ENCODE data around the gene FAM53B. TPM values are rescaled to one million over a fixed set of nuclear protein-coding genes. Genes with fewer than 3 reads are reported as not detected.

The FAM53B gene
- polyA plus RNA-seq, 1 donor: 21.3 TPM

GRCh38 chr10:124696446-124697392 is 47.5 kb downstream of the FAM53B start:
- Histone ChIP-seq H3K27ac (ENCODE audit: low read length) (peak overlapping the region; percentile 28), H3K27me3 (ENCODE audit: control insufficient read depth, insufficient read depth, low read length) (no peaks in the 10 kb centered on the region), H3K9me3 (ENCODE audit: control insufficient read depth, low read depth, low read length) (no peaks in the 10 kb centered on the region), H3K4me3 (ENCODE audit: low read length) (no peak overlapping the region), H3K4me1 (ENCODE audit: control insufficient read depth, insufficient read depth, low read length) (peaks cover 18% of the 10 kb centered on the region), H3K36me3 (ENCODE audit: control insufficient read depth, insufficient read depth, low read length) (peaks cover 92% of the 10 kb centered on the region)
- WGBS (ENCODE audit: insufficient coverage, low lambda C conversion rate): no CpG with 5 or more reads among the region's 19 CpGs
- DNase-seq: no peak

GRCh38 chr10:124695259-124695658 is 48.9 kb downstream of the FAM53B start:
- no CpG with 5 or more reads among the region's 3 CpGs for WGBS (ENCODE audit: insufficient coverage, low lambda C conversion rate)
- no peak for DNase-seq
- peaks cover 87% of the 10 kb centered on the region for H3K36me3 ChIP-seq (ENCODE audit: control insufficient read depth, insufficient read depth, low read length)

GRCh38 chr10:124694481-124695220 is 49.5 kb downstream of the FAM53B start:
- peak in 1 of 2 donors; percentile 41 for DNase-seq
- peak overlapping the region; percentile 61 for H3K27ac ChIP-seq (ENCODE audit: low read length)
- H3K9me3 ChIP-seq (ENCODE audit: control insufficient read depth, low read depth, low read length): no peaks in the 10 kb centered on the region
- peaks cover 88% of the 10 kb centered on the region for H3K36me3 ChIP-seq (ENCODE audit: control insufficient read depth, insufficient read depth, low read length)
- no CpG with 5 or more reads among the region's 14 CpGs for WGBS (ENCODE audit: insufficient coverage, low lambda C conversion rate)
- no peak overlapping the region for H3K4me3 ChIP-seq (ENCODE audit: low read length)
- H3K27me3 ChIP-seq (ENCODE audit: control insufficient read depth, insufficient read depth, low read length): no peaks in the 10 kb centered on the region
- peaks cover 4% of the 10 kb centered on the region for H3K4me1 ChIP-seq (ENCODE audit: control insufficient read depth, insufficient read depth, low read length)

More at GRCh38 chr10:124695259-124695658, 48.9 kb downstream of the FAM53B start:
- no peaks in the 10 kb centered on the region for H3K9me3 ChIP-seq (ENCODE audit: control insufficient read depth, low read depth, low read length)
- H3K4me1 ChIP-seq (ENCODE audit: control insufficient read depth, insufficient read depth, low read length): peaks cover 8% of the 10 kb centered on the region
- H3K27me3 ChIP-seq (ENCODE audit: control insufficient read depth, insufficient read depth, low read length): no peaks in the 10 kb centered on the region
- peak overlapping the region; percentile 61 for H3K27ac ChIP-seq (ENCODE audit: low read length)
- no peak overlapping the region for H3K4me3 ChIP-seq (ENCODE audit: low read length)

GRCh38 chr10:124693801-124694416 is 50.3 kb downstream of the FAM53B start:
- H3K4me3 ChIP-seq (ENCODE audit: low read length): no peak overlapping the region
- H3K9me3 ChIP-seq (ENCODE audit: control insufficient read depth, low read depth, low read length): no peaks in the 10 kb centered on the region
- DNase-seq: no peak
- H3K27me3 ChIP-seq (ENCODE audit: control insufficient read depth, insufficient read depth, low read length): no peaks in the 10 kb centered on the region
- peaks cover 90% of the 10 kb centered on the region for H3K36me3 ChIP-seq (ENCODE audit: control insufficient read depth, insufficient read depth, low read length)
- peaks cover 4% of the 10 kb centered on the region for H3K4me1 ChIP-seq (ENCODE audit: control insufficient read depth, insufficient read depth, low read length)
- no CpG with 5 or more reads among the region's 10 CpGs for WGBS (ENCODE audit: insufficient coverage, low lambda C conversion rate)
- H3K27ac ChIP-seq (ENCODE audit: low read length): peak overlapping the region; percentile 61

- Histone ChIP-seq H3K36me3 (ENCODE audit: control insufficient read depth, insufficient read depth, low read length) (peaks cover 87% of the 10 kb centered on the region), H3K9me3 (ENCODE audit: control insufficient read depth, low read depth, low read length) (no peaks in the 10 kb centered on the region), H3K4me1 (ENCODE audit: control insufficient read depth, insufficient read depth, low read length) (peaks cover 4% of the 10 kb centered on the region), H3K4me3 (ENCODE audit: low read length) (no peak overlapping the region), H3K27me3 (ENCODE audit: control insufficient read depth, insufficient read depth, low read length) (no peaks in the 10 kb centered on the region), H3K27ac (ENCODE audit: low read length) (peak overlapping the region; percentile 61)
- no peak for DNase-seq
- no CpG with 5 or more reads among the region's 13 CpGs for WGBS (ENCODE audit: insufficient coverage, low lambda C conversion rate)
Observed at GRCh38 chr10:124693396-124693795, 50.8 kb downstream of the FAM53B start.

GRCh38 chr10:124692100-124692446 is 52.1 kb downstream of the FAM53B start:
- Histone ChIP-seq H3K4me1 (ENCODE audit: control insufficient read depth, insufficient read depth, low read length) (peaks cover 4% of the 10 kb centered on the region), H3K36me3 (ENCODE audit: control insufficient read depth, insufficient read depth, low read length) (peaks cover 82% of the 10 kb centered on the region), H3K4me3 (ENCODE audit: low read length) (no peak overlapping the region), H3K27me3 (ENCODE audit: control insufficient read depth, insufficient read depth, low read length) (no peaks in the 10 kb centered on the region), H3K9me3 (ENCODE audit: control insufficient read depth, low read depth, low read length) (no peaks in the 10 kb centered on the region), H3K27ac (ENCODE audit: low read length) (no peak overlapping the region)
- DNase-seq: no peak
- WGBS (ENCODE audit: insufficient coverage, low lambda C conversion rate): 100% methylated on average over 1 of the region's 8 CpGs

GRCh38 chr10:124691421-124692099 is 52.6 kb downstream of the FAM53B start:
- Histone ChIP-seq H3K9me3 (ENCODE audit: control insufficient read depth, low read depth, low read length) (no peaks in the 10 kb centered on the region), H3K27me3 (ENCODE audit: control insufficient read depth, insufficient read depth, low read length) (no peaks in the 10 kb centered on the region), H3K36me3 (ENCODE audit: control insufficient read depth, insufficient read depth, low read length) (peaks cover 81% of the 10 kb centered on the region), H3K27ac (ENCODE audit: low read length) (no peak overlapping the region), H3K4me3 (ENCODE audit: low read length) (no peak overlapping the region), H3K4me1 (ENCODE audit: control insufficient read depth, insufficient read depth, low read length) (peaks cover 4% of the 10 kb centered on the region)
- no CpG with 5 or more reads among the region's 11 CpGs for WGBS (ENCODE audit: insufficient coverage, low lambda C conversion rate)
- no peak for DNase-seq

GRCh38 chr10:124691002-124691401 is 53.2 kb downstream of the FAM53B start:
- Histone ChIP-seq H3K4me3 (ENCODE audit: low read length) (no peak overlapping the region), H3K27me3 (ENCODE audit: control insufficient read depth, insufficient read depth, low read length) (no peaks in the 10 kb centered on the region), H3K27ac (ENCODE audit: low read length) (no peak overlapping the region), H3K4me1 (ENCODE audit: control insufficient read depth, insufficient read depth, low read length) (peaks cover 4% of the 10 kb centered on the region), H3K36me3 (ENCODE audit: control insufficient read depth, insufficient read depth, low read length) (peaks cover 81% of the 10 kb centered on the region), H3K9me3 (ENCODE audit: control insufficient read depth, low read depth, low read length) (no peaks in the 10 kb centered on the region)
- WGBS (ENCODE audit: insufficient coverage, low lambda C conversion rate): 93% methylated on average over 5 of the region's 5 CpGs
- DNase-seq: no peak

- DNase-seq: no peak
- Histone ChIP-seq H3K4me1 (ENCODE audit: control insufficient read depth, insufficient read depth, low read length) (peaks cover 4% of the 10 kb centered on the region), H3K9me3 (ENCODE audit: control insufficient read depth, low read depth, low read length) (no peaks in the 10 kb centered on the region), H3K27me3 (ENCODE audit: control insufficient read depth, insufficient read depth, low read length) (no peaks in the 10 kb centered on the region), H3K27ac (ENCODE audit: low read length) (no peak overlapping the region), H3K4me3 (ENCODE audit: low read length) (no peak overlapping the region), H3K36me3 (ENCODE audit: control insufficient read depth, insufficient read depth, low read length) (peaks cover 78% of the 10 kb centered on the region)
- WGBS (ENCODE audit: insufficient coverage, low lambda C conversion rate): 100% methylated on average over 1 of the region's 11 CpGs
Observed at GRCh38 chr10:124689911-124690498, 54.2 kb downstream of the FAM53B start.
